ENCODE measurements around the gene PRKAG1. TPM values are rescaled to one million over a fixed set of nuclear protein-coding genes. Genes with fewer than 3 reads are reported as not detected.

PRKAG1 gene
- total RNA-seq, 4 donors from 2014 or later: 34.1 to 42.2 (median 37.9) TPM

- Histone ChIP-seq H3K4me3 (peak overlapping the region in 1 of 4 donors; percentile 93), H3K36me3 (peaks cover 0 to 40% (median 0%) of the 10 kb centered on the region in 3 donors), H3K27ac (peak overlapping the region in 2 of 4 donors; percentile 25 to 27), H3K4me1 (peaks cover 0 to 39% (median 25%) of the 10 kb centered on the region in 4 donors), H3K9me3 (no peaks in the 10 kb centered on the region), H3K27me3 (no peaks in the 10 kb centered on the region)
- peak in 2 of 3 donors; percentile 66 to 89 for DNase-seq
- TF ChIP-seq, protein P1, sequence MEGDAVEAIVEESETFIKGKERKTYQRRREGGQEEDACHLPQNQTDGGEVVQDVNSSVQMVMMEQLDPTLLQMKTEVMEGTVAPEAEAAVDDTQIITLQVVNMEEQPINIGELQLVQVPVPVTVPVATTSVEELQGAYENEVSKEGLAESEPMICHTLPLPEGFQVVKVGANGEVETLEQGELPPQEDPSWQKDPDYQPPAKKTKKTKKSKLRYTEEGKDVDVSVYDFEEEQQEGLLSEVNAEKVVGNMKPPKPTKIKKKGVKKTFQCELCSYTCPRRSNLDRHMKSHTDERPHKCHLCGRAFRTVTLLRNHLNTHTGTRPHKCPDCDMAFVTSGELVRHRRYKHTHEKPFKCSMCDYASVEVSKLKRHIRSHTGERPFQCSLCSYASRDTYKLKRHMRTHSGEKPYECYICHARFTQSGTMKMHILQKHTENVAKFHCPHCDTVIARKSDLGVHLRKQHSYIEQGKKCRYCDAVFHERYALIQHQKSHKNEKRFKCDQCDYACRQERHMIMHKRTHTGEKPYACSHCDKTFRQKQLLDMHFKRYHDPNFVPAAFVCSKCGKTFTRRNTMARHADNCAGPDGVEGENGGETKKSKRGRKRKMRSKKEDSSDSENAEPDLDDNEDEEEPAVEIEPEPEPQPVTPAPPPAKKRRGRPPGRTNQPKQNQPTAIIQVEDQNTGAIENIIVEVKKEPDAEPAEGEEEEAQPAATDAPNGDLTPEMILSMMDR (IDR thresholded peaks at IDR 0.05): no peak
- TF ChIP-seq POLR2A (IDR thresholded peaks at IDR 0.05): no peak
Observed at GRCh38 chr12:49055978-49056754, 37.6 kb upstream of the PRKAG1 start.

DNA sequence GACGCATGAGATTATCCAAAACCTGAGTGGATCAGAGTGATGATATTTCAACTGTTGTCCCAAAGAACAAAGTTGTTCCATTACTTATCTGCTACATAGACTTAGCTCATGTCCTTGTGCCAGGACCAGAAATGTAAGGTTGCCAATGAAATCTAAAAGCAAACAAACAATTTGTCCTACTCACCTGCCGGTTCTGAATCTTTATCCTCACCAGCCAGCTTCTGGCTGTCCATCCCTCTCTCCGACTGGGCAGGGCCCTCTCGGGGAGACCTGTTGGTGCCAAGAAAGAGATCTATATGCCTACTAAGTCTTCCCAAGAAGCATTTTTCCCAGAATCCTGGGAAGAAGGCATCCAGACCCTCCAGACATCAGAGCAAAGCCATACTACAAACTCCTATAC lies 36.5 kb upstream of the PRKAG1 start:
- H3K36me3 ChIP-seq: peaks cover 0 to 51% (median 0%) of the 10 kb centered on the region in 3 donors

GRCh38 chr12:49054524-49054923 lies 35.9 kb upstream of the PRKAG1 start:
- no peaks in the 10 kb centered on the region for H3K9me3 ChIP-seq
- TF ChIP-seq, protein P1 (IDR thresholded peaks at IDR 0.05): no peak
- TF ChIP-seq POLR2A (IDR thresholded peaks at IDR 0.05): no peak
- H3K4me1 ChIP-seq: peaks cover 0 to 38% (median 25%) of the 10 kb centered on the region in 4 donors
- DNase-seq: no peak
- H3K27ac ChIP-seq: no peak overlapping the region
- H3K4me3 ChIP-seq: no peak overlapping the region
- peaks cover 0 to 56% (median under 1%) of the 10 kb centered on the region in 3 donors for H3K36me3 ChIP-seq
- H3K27me3 ChIP-seq: no peaks in the 10 kb centered on the region

More for the DNA sequence above, 36.5 kb upstream of the PRKAG1 start:
- Histone ChIP-seq H3K27ac (no peak overlapping the region), H3K27me3 (no peaks in the 10 kb centered on the region), H3K4me3 (no peak overlapping the region), H3K9me3 (no peaks in the 10 kb centered on the region), H3K4me1 (peaks cover 0 to 38% (median 25%) of the 10 kb centered on the region in 4 donors)
- TF ChIP-seq POLR2A (IDR thresholded peaks at IDR 0.05): no peak
- TF ChIP-seq, protein P1 (IDR thresholded peaks at IDR 0.05): no peak
- no peak for DNase-seq

DNA sequence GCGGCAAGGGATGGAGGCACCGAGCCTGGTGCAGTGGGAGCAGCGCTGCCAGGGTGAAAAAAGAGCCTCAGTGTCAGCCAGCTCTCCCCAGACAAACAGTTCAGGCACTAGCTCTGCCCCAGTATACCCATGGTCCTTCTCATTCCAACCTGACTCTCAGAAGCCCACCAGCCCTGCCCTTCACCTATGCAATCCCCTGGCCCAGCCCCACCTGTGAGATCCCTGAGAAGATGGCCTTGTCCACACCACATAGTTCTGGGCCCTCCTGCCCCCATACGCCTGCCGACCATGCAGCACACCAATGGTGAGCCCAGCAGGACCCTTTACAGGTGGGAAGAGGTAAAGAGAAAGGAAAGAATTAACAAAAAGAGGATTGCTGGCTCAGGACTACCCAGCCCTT lies 35.5 kb upstream of the PRKAG1 start:
- Histone ChIP-seq H3K4me3 (no peak overlapping the region), H3K4me1 (peaks cover 0 to 38% (median 23%) of the 10 kb centered on the region in 4 donors), H3K27me3 (no peaks in the 10 kb centered on the region), H3K36me3 (peaks cover 0 to 60% (median 2%) of the 10 kb centered on the region in 3 donors), H3K9me3 (no peaks in the 10 kb centered on the region), H3K27ac (no peak overlapping the region)
- no peak for TF ChIP-seq POLR2A (IDR thresholded peaks at IDR 0.05)
- TF ChIP-seq, protein P1 (IDR thresholded peaks at IDR 0.05): no peak
- no peak for DNase-seq

GRCh38 chr12:49052451-49053208 lies 34.1 kb upstream of the PRKAG1 start:
- Histone ChIP-seq H3K36me3 (peaks cover 0 to 75% (median 2%) of the 10 kb centered on the region in 3 donors), H3K27ac (no peak overlapping the region)
- DNase-seq: no peak

More at GRCh38 chr12:49052451-49053208, 34.1 kb upstream of the PRKAG1 start:
- TF ChIP-seq, protein P1 (IDR thresholded peaks at IDR 0.05): no peak
- TF ChIP-seq POLR2A (IDR thresholded peaks at IDR 0.05): no peak
- Histone ChIP-seq H3K9me3 (no peaks in the 10 kb centered on the region), H3K27me3 (no peaks in the 10 kb centered on the region), H3K4me3 (no peak overlapping the region), H3K4me1 (peaks cover 0 to 26% (median 18%) of the 10 kb centered on the region in 4 donors)

Data from Peyer's patch (tissue), 4 donors.